SH-SY5Y (cell line): ENCODE data around the gene BUB3.

Source experiments
- GATA2 ChIP-seq: IDR thresholded peaks from 2 replicates; pipeline ENCODE4 v1.6.1; 2011; ENCODE audit warnings: mild to moderate bottlenecking, low read depth, low read length
- GATA3 ChIP-seq: IDR thresholded peaks from 2 replicates; pipeline ENCODE4 v1.6.1; 2011; ENCODE audit warnings: low read depth, mild to moderate bottlenecking, low read length, moderate library complexity

DNA sequence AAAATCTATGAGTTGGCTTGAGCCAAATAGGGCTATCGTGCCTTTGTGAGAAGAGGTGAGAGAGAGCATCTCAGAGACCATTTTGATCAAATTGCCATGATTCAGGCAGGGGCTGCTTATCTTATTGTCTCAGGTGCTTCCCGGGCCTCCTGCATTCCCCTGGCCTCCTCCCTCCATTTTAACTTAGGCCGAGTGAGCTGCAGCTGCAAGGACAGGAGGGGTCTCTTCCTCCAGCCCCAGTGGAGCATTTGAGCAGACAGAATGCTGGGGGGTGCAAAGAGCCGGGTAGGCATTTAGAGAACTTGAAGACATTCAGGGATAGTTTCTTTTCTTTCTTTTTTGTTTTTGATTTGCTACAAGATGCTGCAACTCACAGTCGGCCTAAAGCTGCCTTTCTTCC lies 59.0 kb downstream of the BUB3 start:
- no peak for TF ChIP-seq GATA2
- TF ChIP-seq GATA3: no peak
